HCT116 (cell line): ENCODE data around the gene POLR2I. TPM values are rescaled to one million over a fixed set of nuclear protein-coding genes. Genes with fewer than 3 reads are reported as not detected.

Source experiments
- ATAC-seq: fragments of 200-7000 bp; cut with Tn5 transposase; 2 replicates; pipeline ENCODE4 v1.9.1; 2020; ENCODE audit warnings: mild to moderate bottlenecking, moderate library complexity
- BruUV-seq: library from RNA; stranded (reverse); fragments of 400-500 nt; replicated peaks from 2 replicates; lab custom pipeline; 2021; lab: Mats Ljungman, UMichigan
- CTCF ChIA-PET: fragments of 300-600 bp; sonication (Branson Sonifier 250); formaldehyde crosslinking; loops from one replicate; lab custom pipeline; 2021; ENCODE audit warnings: antibody characterized with exemption; lab: Charles Lee
- POLR2A ChIA-PET: fragments of 300-600, 350-600 bp; sonication (Branson Sonifier 250); formaldehyde crosslinking; loops from one replicate; lab custom pipeline; 2021; ENCODE audit warnings: antibody characterized with exemption; lab: Charles Lee
- RAD21 ChIA-PET, 2 experiments: fragments of 300-600 bp; sonication (Branson Sonifier 250); formaldehyde crosslinking; loops; one replicate each; lab custom pipeline; 2023; ENCODE audit warnings: low total read pairs in 2 of 2; ENCODE audit not compliant: uncharacterized antibody in 2 of 2, unreplicated experiment in 2 of 2, low non-redundant PET in 1 of 2; lab: Charles Lee
- DNase-seq: peaks from one replicate; pipeline ENCODE4 v3.0.0-alpha.2; 2010; ENCODE audit warnings: low read depth, low spot score
- H2AFZ ChIP-seq: fragments of 200-600 bp; shearing (Covaris generic), sonication (generic); 2 replicates; pipeline ENCODE4 v1.6.1; 2017; ENCODE audit warnings: low read depth, mixed run types, mixed read lengths, antibody characterized with exemption, low read length; ENCODE audit not compliant: poor library complexity, severe bottlenecking
- H3K27ac ChIP-seq: 2 replicates; pipeline ENCODE4 v1.5.1; 2012; ENCODE audit warnings: low read depth, low read length
- H3K27me3 ChIP-seq: fragments of 200-600 bp; sonication (generic); 2 replicates; pipeline ENCODE4 v1.6.1; 2016; ENCODE audit warnings: mixed run types, low read length, mixed read lengths; ENCODE audit not compliant: insufficient read depth
- H3K36me3 ChIP-seq, 2 experiments: fragments of 200-500 bp in 1 of 2; fragments of 200-600 bp in 1 of 2; sonication (Bioruptor generic) in 1 of 2; sonication (generic) in 1 of 2; 2 replicates each; pipeline versions ENCODE4 v1.5.1 to v1.6.1; 2014 to 2016; ENCODE audit warnings: low read length in 2 of 2, inconsistent platforms in 1 of 2, mixed read lengths in 1 of 2, mixed run types in 1 of 2; ENCODE audit not compliant: insufficient read depth in 2 of 2, control insufficient read depth in 1 of 2
- H3K4me1 ChIP-seq, 2 experiments: fragments of 200-600 bp in 1 of 2; sonication (generic) in 1 of 2; 2 replicates each; pipeline versions ENCODE4 v1.5.1 to v1.6.1; 2012 to 2017; ENCODE audit warnings: low read length in 2 of 2, inconsistent platforms in 1 of 2, mild to moderate bottlenecking in 1 of 2, mixed read lengths in 1 of 2, mixed run types in 1 of 2, moderate library complexity in 1 of 2; ENCODE audit not compliant: insufficient read depth in 2 of 2, control insufficient read depth in 1 of 2
- H3K4me2 ChIP-seq: fragments of 200-600 bp; sonication (generic); 2 replicates; pipeline ENCODE4 v1.6.1; 2017; ENCODE audit warnings: mixed run types, low read length, mixed read lengths
- H3K4me3 ChIP-seq, 2 experiments: fragments of 200-600 bp in 1 of 2; sonication (generic) in 1 of 2; replicated peaks in 1 of 2; 2 replicates each; pipeline ENCODE4 v1.5.1; 2011 to 2016; ENCODE audit warnings: low read length in 2 of 2, control low read depth in 1 of 2, low read depth in 1 of 2, mild to moderate bottlenecking in 1 of 2, mixed read lengths in 1 of 2, mixed run types in 1 of 2
- H3K79me2 ChIP-seq: fragments of 200-600 bp; sonication (generic); 2 replicates; pipeline ENCODE4 v1.6.1; 2017; ENCODE audit warnings: mild to moderate bottlenecking, mixed run types, low read length, moderate library complexity, mixed read lengths; ENCODE audit not compliant: insufficient read depth
- H3K9ac ChIP-seq: fragments of 200-600 bp; sonication (generic); 2 replicates; pipeline ENCODE4 v1.6.1; 2016; ENCODE audit warnings: low read length, mixed read lengths
- H3K9me2 ChIP-seq: fragments of 200-600 bp; sonication (generic), shearing (Covaris generic); 2 replicates; pipeline ENCODE4 v1.6.1; 2017; ENCODE audit warnings: mixed run types, mild to moderate bottlenecking, moderate library complexity; ENCODE audit not compliant: insufficient read depth
- H3K9me3 ChIP-seq, 2 experiments: fragments of 200-500 bp in 1 of 2; fragments of 200-600 bp in 1 of 2; sonication (Bioruptor generic) in 1 of 2; sonication (generic) in 1 of 2; 2 replicates each; pipeline ENCODE4 v1.6.1; 2014 to 2017; ENCODE audit warnings: low read length in 2 of 2, mixed read lengths in 2 of 2, inconsistent platforms in 1 of 2, low read depth in 1 of 2, mild to moderate bottlenecking in 1 of 2, mixed run types in 1 of 2, moderate library complexity in 1 of 2; ENCODE audit not compliant: control insufficient read depth in 1 of 2, insufficient read depth in 1 of 2
- H4K20me1 ChIP-seq: fragments of 200-600 bp; sonication (generic), shearing (Covaris generic); 2 replicates; pipeline ENCODE4 v1.6.1; 2017; ENCODE audit warnings: mixed run types, mild to moderate bottlenecking, moderate library complexity; ENCODE audit not compliant: insufficient read depth
- CBX3 ChIP-seq: IDR thresholded peaks from 2 replicates; pipeline ENCODE4 v1.6.1; 2012; ENCODE audit warnings: low read depth
- EGR1 ChIP-seq: IDR thresholded peaks from 2 replicates; pipeline ENCODE4 v1.6.1; 2012; ENCODE audit warnings: low read depth
- FOSL1 ChIP-seq: IDR thresholded peaks from 2 replicates; pipeline ENCODE4 v1.6.1; 2012; ENCODE audit warnings: low read depth
- POLR2AphosphoS5 ChIP-seq: IDR thresholded peaks from 2 replicates; pipeline ENCODE4 v1.6.1; 2011; ENCODE audit warnings: mild to moderate bottlenecking, low read depth, low read length, moderate library complexity
- REST ChIP-seq: IDR thresholded peaks from 2 replicates; pipeline ENCODE4 v1.6.1; 2012; ENCODE audit warnings: low read depth
- YY1 ChIP-seq: IDR thresholded peaks from 2 replicates; pipeline ENCODE4 v1.6.1; 2011; ENCODE audit warnings: low read length, low read depth, moderate library complexity, mild to moderate bottlenecking; ENCODE audit not compliant: insufficient replicate concordance; ENCODE audit errors: extremely low read depth
- intact Hi-C: fragments of 100-400 bp; cut with micrococcal nuclease; formaldehyde crosslinking; loops from 2 replicates; pipeline ENCODE4 v1.10.0; 2022
- total RNA-seq: library from RNA; stranded (reverse); gene quantifications from one replicate; pipeline ENCODE4 v1.2.1, GENCODE V29; 2021; ENCODE audit not compliant: unreplicated experiment
- TF ChIP-seq, protein P1 (sequence below): IDR thresholded peaks from 2 replicates; pipeline ENCODE4 v1.6.1; 2012
- TF ChIP-seq, protein P2 (sequence below): IDR thresholded peaks from 2 replicates; pipeline ENCODE4 v1.6.1; 2011; ENCODE audit warnings: mild to moderate bottlenecking, low read length, moderate library complexity; ENCODE audit not compliant: insufficient replicate concordance; ENCODE audit errors: extremely low read depth

POLR2I gene
- total RNA-seq, 1 experiment from 2014 or later, result 108 TPM

- peak; percentile 36 for TF ChIP-seq YY1
- TF ChIP-seq CBX3, result no peak
Measured at GRCh38 chr19:36141039-36141927, 26.6 kb upstream of the POLR2I start (continued).

DNA sequence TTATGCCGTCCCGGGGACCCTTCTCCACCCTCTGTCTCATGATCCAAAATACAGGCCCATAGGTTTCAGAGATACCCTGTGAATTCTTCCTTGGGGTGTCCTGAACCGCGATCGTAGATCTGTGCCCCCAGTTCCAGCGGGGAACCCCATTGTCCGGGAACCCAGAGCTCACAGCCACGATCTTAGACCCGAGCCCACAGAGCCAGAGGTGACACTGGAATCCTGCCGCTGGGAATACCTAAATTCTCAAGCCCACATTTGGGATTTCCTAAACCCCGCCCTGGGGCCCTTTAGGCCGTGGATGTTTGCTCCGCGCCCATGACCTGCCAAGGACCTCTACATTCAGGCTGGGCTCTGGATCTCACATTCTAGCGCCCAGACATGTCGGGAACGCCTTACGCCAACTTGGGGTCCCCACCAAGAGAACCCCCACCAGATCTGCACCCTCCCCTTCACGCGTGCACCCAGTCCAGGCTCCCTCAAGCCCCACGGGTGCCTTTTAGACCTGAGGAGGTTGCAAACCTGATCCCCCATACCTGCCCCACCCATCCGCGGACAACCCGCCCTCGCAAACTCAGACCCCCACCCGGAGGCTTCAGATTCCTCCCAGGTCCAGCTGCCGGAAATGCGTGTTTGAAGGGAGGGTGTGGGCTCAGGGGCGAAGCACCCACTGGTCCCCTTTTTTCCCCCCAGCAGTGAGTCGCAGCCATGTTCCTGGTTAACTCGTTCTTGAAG is 25.8 kb upstream of the POLR2I start:
- Histone ChIP-seq H4K20me1 (peaks cover 6% of the 10 kb centered on the region; the same call in 1 of the 2 replicates), H3K4me2 (peak overlapping the region; percentile 96), H3K27ac (peak overlapping the region; percentile 98), H3K9me3 (no peaks in the 10 kb centered on the region), H3K9ac (peak overlapping the region; percentile 99), H3K36me3 (peaks cover 22 to 24% of the 10 kb centered on the region in 2 experiments), H3K27me3 (no peaks in the 10 kb centered on the region), H3K79me2 (peaks cover 33% of the 10 kb centered on the region), H2AFZ (no peak overlapping the region), H3K4me3 (peak overlapping the region; percentile 87 to 94), H3K4me1 (peaks cover 41 to 53% of the 10 kb centered on the region in 2 experiments)
- peak; percentile 7 for ATAC-seq
- TF ChIP-seq FOSL1 (no peak), CBX3 (no peak), EGR1 (peak; percentile 29; the same call in 1 of the 2 replicates), REST (no peak), POLR2AphosphoS5 (no peak)
- TF ChIP-seq, protein P1, sequence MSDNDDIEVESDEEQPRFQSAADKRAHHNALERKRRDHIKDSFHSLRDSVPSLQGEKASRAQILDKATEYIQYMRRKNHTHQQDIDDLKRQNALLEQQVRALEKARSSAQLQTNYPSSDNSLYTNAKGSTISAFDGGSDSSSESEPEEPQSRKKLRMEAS, result peak; percentile 58; the same call in 1 of the 2 replicates
- TF ChIP-seq, protein P2, sequence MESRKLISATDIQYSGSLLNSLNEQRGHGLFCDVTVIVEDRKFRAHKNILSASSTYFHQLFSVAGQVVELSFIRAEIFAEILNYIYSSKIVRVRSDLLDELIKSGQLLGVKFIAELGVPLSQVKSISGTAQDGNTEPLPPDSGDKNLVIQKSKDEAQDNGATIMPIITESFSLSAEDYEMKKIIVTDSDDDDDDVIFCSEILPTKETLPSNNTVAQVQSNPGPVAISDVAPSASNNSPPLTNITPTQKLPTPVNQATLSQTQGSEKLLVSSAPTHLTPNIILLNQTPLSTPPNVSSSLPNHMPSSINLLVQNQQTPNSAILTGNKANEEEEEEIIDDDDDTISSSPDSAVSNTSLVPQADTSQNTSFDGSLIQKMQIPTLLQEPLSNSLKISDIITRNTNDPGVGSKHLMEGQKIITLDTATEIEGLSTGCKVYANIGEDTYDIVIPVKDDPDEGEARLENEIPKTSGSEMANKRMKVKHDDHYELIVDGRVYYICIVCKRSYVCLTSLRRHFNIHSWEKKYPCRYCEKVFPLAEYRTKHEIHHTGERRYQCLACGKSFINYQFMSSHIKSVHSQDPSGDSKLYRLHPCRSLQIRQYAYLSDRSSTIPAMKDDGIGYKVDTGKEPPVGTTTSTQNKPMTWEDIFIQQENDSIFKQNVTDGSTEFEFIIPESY, result no peak
- TF ChIP-seq, all 23 proteins: peak for 2
- ChIA-PET RAD21 (interaction anchor here in 1 of 2 experiments (1.2 kb wide), 1 partner anchor 13 kb away, joined by 3 read pairs; no protein-coding TSS in a partner anchor), CTCF (interaction anchor here (1.0 to 1.1 kb wide), 2 partner anchors 10 to 13 kb away, joined by 3 to 6 read pairs; no protein-coding TSS in a partner anchor), POLR2A (interaction anchor here (1.0 to 3.0 kb wide), 3 partner anchors 9 to 25 kb away, joined by 3 to 19 read pairs (median 9); partner anchors contain the start of genes POLR2I and TBCB)
- DNase-seq, result no peak
- no peaks in the 10 kb centered on the region for H3K9me2 ChIP-seq
- TSS peak; percentile 78 for BruUV-seq
- intact Hi-C loops, result no loop called here
